ENCODE measurements around the gene ZC3H7A. TPM values are rescaled to one million over a fixed set of nuclear protein-coding genes. Genes with fewer than 3 reads are reported as not detected.
"Not testable (repeated sequence)": the region's sequence is repeated elsewhere in the genome, so short reads cannot be mapped to it uniquely, and the experiment has no call there.

Gene ZC3H7A
- total RNA-seq, 1 experiment from 2014 or later: 65.0 TPM

GRCh38 chr16:11833951-11834695 is 37.1 kb upstream of the ZC3H7A start:
- H3K4me1 ChIP-seq (ENCODE audit: insufficient read depth, low read length, poor library complexity, severe bottlenecking): peaks cover 10% of the 10 kb centered on the region
- ChIA-PET CTCF (no interaction called here), POLR2A (ENCODE audit: low non-redundant PET) (no interaction called here)
- H3K36me3 ChIP-seq (ENCODE audit: insufficient read depth, low read length, poor library complexity, severe bottlenecking): peaks cover 35% of the 10 kb centered on the region
- no TSS peak for BruUV-seq (replicated peaks)
- no peak overlapping the region for H3K27ac ChIP-seq (ENCODE audit: low read depth, low read length, poor library complexity, severe bottlenecking)
- H3K27me3 ChIP-seq (replicated peaks; ENCODE audit: insufficient read depth, low read depth, low read length, poor library complexity): no peaks in the 10 kb centered on the region
- intact Hi-C loops (cut with micrococcal nuclease; ENCODE audit: unreplicated experiment): no loop called here
- H3K4me3 ChIP-seq (ENCODE audit: low read depth, low read length, poor library complexity, severe bottlenecking): no peak overlapping the region
- no peaks in the 10 kb centered on the region for H3K9me3 ChIP-seq (ENCODE audit: low read depth, low read length, poor library complexity, severe bottlenecking)
- TF ChIP-seq CTCF (conservative IDR thresholded peaks at IDR 0.05; ENCODE audit: low read depth, low read length) (no peak), EZH2 (IDR thresholded peaks at IDR 0.05; ENCODE audit: borderline replicate concordance, low read depth, low read length, poor library complexity, severe bottlenecking) (no peak)
- DNase-seq (ENCODE audit: low spot score): peak; percentile 39

GRCh38 chr16:11828696-11829095 is 31.6 kb upstream of the ZC3H7A start:
- Histone ChIP-seq H3K27ac (ENCODE audit: low read depth, low read length, poor library complexity, severe bottlenecking) (no peak overlapping the region), H3K27me3 (replicated peaks; ENCODE audit: insufficient read depth, low read depth, low read length, poor library complexity) (no peaks in the 10 kb centered on the region), H3K4me1 (ENCODE audit: insufficient read depth, low read length, poor library complexity, severe bottlenecking) (no peaks in the 10 kb centered on the region), H3K9me3 (ENCODE audit: low read depth, low read length, poor library complexity, severe bottlenecking) (no peaks in the 10 kb centered on the region), H3K4me3 (ENCODE audit: low read depth, low read length, poor library complexity, severe bottlenecking) (no peak overlapping the region), H3K36me3 (ENCODE audit: insufficient read depth, low read length, poor library complexity, severe bottlenecking) (no peaks in the 10 kb centered on the region)
- DNase-seq (ENCODE audit: low spot score): no peak
- ChIA-PET CTCF (no interaction called here), POLR2A (ENCODE audit: low non-redundant PET) (no interaction called here)
- intact Hi-C loops (cut with micrococcal nuclease; ENCODE audit: unreplicated experiment): no loop called here
- BruUV-seq (replicated peaks): no TSS peak
- TF ChIP-seq EZH2 (IDR thresholded peaks at IDR 0.05; ENCODE audit: borderline replicate concordance, low read depth, low read length, poor library complexity, severe bottlenecking): no peak
- no peak for TF ChIP-seq CTCF (conservative IDR thresholded peaks at IDR 0.05; ENCODE audit: low read depth, low read length)

- H3K27me3 ChIP-seq (replicated peaks; ENCODE audit: insufficient read depth, low read depth, low read length, poor library complexity); H3K4me3 ChIP-seq (ENCODE audit: low read depth, low read length, poor library complexity, severe bottlenecking); CTCF ChIA-PET; BruUV-seq (replicated peaks); intact Hi-C loops (cut with micrococcal nuclease; ENCODE audit: unreplicated experiment); H3K27ac ChIP-seq (ENCODE audit: low read depth, low read length, poor library complexity, severe bottlenecking); H3K4me1 ChIP-seq (ENCODE audit: insufficient read depth, low read length, poor library complexity, severe bottlenecking); H3K9me3 ChIP-seq (ENCODE audit: low read depth, low read length, poor library complexity, severe bottlenecking); DNase-seq (ENCODE audit: low spot score); H3K36me3 ChIP-seq (ENCODE audit: insufficient read depth, low read length, poor library complexity, severe bottlenecking); POLR2A ChIA-PET (ENCODE audit: low non-redundant PET): not testable (repeated sequence)
Measured at GRCh38 chr16:11825520-11826165, 28.6 kb upstream of the ZC3H7A start.
